CD4-positive, alpha-beta T cell treated with Interferon gamma for 1 hour (primary cell): ENCODE data around the gene HAUS8.

Source experiments
- DNase-seq: peaks from one replicate; pipeline ENCODE4 v3.0.0-alpha.2; 2020

HAUS8 gene

GRCh38 chr19:17075864-17076542 lies 751 bp upstream of the HAUS8 start:
- DNase-seq: peak; percentile 50

GRCh38 chr19:17074634-17075034 lies 618 bp downstream of the HAUS8 start:
- no peak for DNase-seq

GRCh38 chr19:17073869-17074633 lies 1.2 kb downstream of the HAUS8 start:
- peak; percentile 20 for DNase-seq

- DNase-seq: no peak
Measured at GRCh38 chr19:17070912-17071311, 4.3 kb downstream of the HAUS8 start.

GRCh38 chr19:17070421-17070820 lies 4.8 kb downstream of the HAUS8 start:
- DNase-seq: no peak

- no peak for DNase-seq
Measured at GRCh38 chr19:17069193-17069592, 6.1 kb downstream of the HAUS8 start.

- DNase-seq: no peak
Measured at GRCh38 chr19:17063428-17063827, 11.8 kb downstream of the HAUS8 start.

- DNase-seq: no peak
Measured at GRCh38 chr19:17061691-17062090, 13.6 kb downstream of the HAUS8 start.

- DNase-seq: no peak
Measured at GRCh38 chr19:17061205-17061604, 14.0 kb downstream of the HAUS8 start.

- no peak for DNase-seq
Measured at GRCh38 chr19:17060802-17061201, 14.4 kb downstream of the HAUS8 start.

GRCh38 chr19:17058236-17058635 lies 17.0 kb downstream of the HAUS8 start:
- no peak for DNase-seq

- no peak for DNase-seq
Measured at GRCh38 chr19:17055636-17056035, 19.6 kb downstream of the HAUS8 start.

- no peak for DNase-seq
Measured at GRCh38 chr19:17054746-17055145, 20.5 kb downstream of the HAUS8 start.

GRCh38 chr19:17052439-17052838 lies 22.8 kb downstream of the HAUS8 start:
- no peak for DNase-seq

GRCh38 chr19:17049711-17050280 lies 25.5 kb downstream of the HAUS8 start:
- DNase-seq: no peak

GRCh38 chr19:17048885-17049453 lies 26.3 kb downstream of the HAUS8 start:
- no peak for DNase-seq

GRCh38 chr19:17045907-17046502 lies 29.2 kb downstream of the HAUS8 start:
- DNase-seq: no peak

- DNase-seq: no peak
Measured at GRCh38 chr19:17043744-17044143, 31.5 kb downstream of the HAUS8 start.

GRCh38 chr19:17041976-17042375 lies 33.3 kb downstream of the HAUS8 start:
- no peak for DNase-seq

GRCh38 chr19:17037966-17038500 lies 37.2 kb downstream of the HAUS8 start:
- DNase-seq: no peak

GRCh38 chr19:17037184-17037583 lies 38.1 kb downstream of the HAUS8 start:
- no peak for DNase-seq

- no peak for DNase-seq
Measured at GRCh38 chr19:17036640-17037039, 38.6 kb downstream of the HAUS8 start.

- peak; percentile 64 for DNase-seq
Measured at GRCh38 chr19:17035842-17036424, 39.3 kb downstream of the HAUS8 start.
